Endothelial cell (in vitro differentiated cells): ENCODE measurements around the gene TRIM46. TPM values are rescaled to one million over a fixed set of nuclear protein-coding genes. Genes with fewer than 3 reads are reported as not detected.
"Not testable (repeated sequence)": the region's sequence is repeated elsewhere in the genome, so short reads cannot be mapped to it uniquely, and the experiment has no call there.

ENCODE experiments used
- DNase-seq: peaks from one replicate; pipeline ENCODE4 v3.0.0; 2021; ENCODE audit warnings: low spot score
- H3K27ac Mint-ChIP-seq: one replicate; pipeline ENCODE4 v1.8.0; 2021; ENCODE audit warnings: mixed read lengths, inconsistent platforms; ENCODE audit not compliant: unreplicated experiment
- H3K27me3 Mint-ChIP-seq: one replicate; pipeline ENCODE4 v1.8.0; 2021; ENCODE audit warnings: mild to moderate bottlenecking, moderate library complexity, mixed read lengths, inconsistent platforms; ENCODE audit not compliant: unreplicated experiment
- H3K36me3 Mint-ChIP-seq: one replicate; pipeline ENCODE4 v1.8.0; 2021; ENCODE audit warnings: mild to moderate bottlenecking, low read depth, mixed read lengths, inconsistent platforms; ENCODE audit not compliant: unreplicated experiment
- H3K4me1 Mint-ChIP-seq: one replicate; pipeline ENCODE4 v1.8.0; 2021; ENCODE audit warnings: mild to moderate bottlenecking, mixed read lengths, inconsistent platforms; ENCODE audit not compliant: unreplicated experiment
- H3K4me3 Mint-ChIP-seq: one replicate; pipeline ENCODE4 v1.8.0; 2021; ENCODE audit warnings: mild to moderate bottlenecking, mixed read lengths, inconsistent platforms; ENCODE audit not compliant: unreplicated experiment
- H3K9me3 Mint-ChIP-seq: one replicate; pipeline ENCODE4 v1.8.0; 2021; ENCODE audit warnings: mixed read lengths, inconsistent platforms; ENCODE audit not compliant: unreplicated experiment
- CTCF ChIP-seq: fragments of 200-600 bp; sonication (generic); IDR thresholded peaks from one replicate; pipeline ENCODE4 v1.5.0; 2021; ENCODE audit warnings: antibody characterized with exemption; ENCODE audit not compliant: unreplicated experiment
- total RNA-seq: library from RNA; stranded (reverse); fragmentation: NEBNext Ultra II Directional; extraction: Animal tissue kit (Norgen Biotek cat#: 25700); gene quantifications from one replicate; pipeline ENCODE4 v1.2.1, GENCODE V29; 2021; ENCODE audit not compliant: unreplicated experiment

Gene TRIM46
- total RNA-seq, 1 donor from 2014 or later: 8.5 TPM

DNA sequence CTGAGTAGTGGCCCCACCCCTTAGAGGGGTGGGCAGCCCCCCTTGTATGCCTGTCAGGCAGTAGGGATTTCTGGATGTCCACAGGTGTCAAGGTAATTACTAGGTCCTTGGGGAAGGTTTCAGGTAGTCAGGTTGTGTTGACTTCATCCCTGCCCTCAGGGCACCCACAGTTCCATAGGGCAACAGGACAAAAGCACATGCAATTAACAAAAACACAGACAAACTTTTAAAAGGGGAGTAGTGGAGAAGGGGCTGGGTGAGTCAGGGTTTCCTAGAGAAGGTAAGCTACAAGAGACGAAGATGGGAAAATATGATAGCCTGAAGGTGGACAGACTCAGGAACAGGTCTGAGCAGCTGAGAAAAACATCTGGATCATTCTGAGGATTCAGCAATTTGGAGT, 14.7 kb upstream of the TRIM46 start:
- no peak for DNase-seq
- H3K36me3 Mint-ChIP-seq: no peaks in the 10 kb centered on the region
- TF ChIP-seq CTCF: no peak
- H3K27ac Mint-ChIP-seq: no peak overlapping the region
- no peaks in the 10 kb centered on the region for H3K4me1 Mint-ChIP-seq
- peaks cover 4% of the 10 kb centered on the region for H3K27me3 Mint-ChIP-seq
- H3K4me3 Mint-ChIP-seq: no peak overlapping the region
- no peaks in the 10 kb centered on the region for H3K9me3 Mint-ChIP-seq

GRCh38 chr1:155160128-155160527, 13.5 kb upstream of the TRIM46 start:
- H3K4me3 Mint-ChIP-seq: peak overlapping the region; percentile 35
- H3K4me1 Mint-ChIP-seq: no peaks in the 10 kb centered on the region
- H3K36me3 Mint-ChIP-seq: no peaks in the 10 kb centered on the region

GRCh38 chr1:155162631-155163030, 11.0 kb upstream of the TRIM46 start:
- not testable (repeated sequence) for H3K4me3 Mint-ChIP-seq, DNase-seq

More at GRCh38 chr1:155160128-155160527, 13.5 kb upstream of the TRIM46 start:
- TF ChIP-seq CTCF: no peak
- Mint-ChIP-seq H3K27me3 (peaks cover 4% of the 10 kb centered on the region), H3K9me3 (no peaks in the 10 kb centered on the region), H3K27ac (no peak overlapping the region)
- no peak for DNase-seq

GRCh38 chr1:155163785-155164184, 9.9 kb upstream of the TRIM46 start:
- H3K36me3 Mint-ChIP-seq, H3K27me3 Mint-ChIP-seq, H3K27ac Mint-ChIP-seq, DNase-seq, H3K4me3 Mint-ChIP-seq, H3K9me3 Mint-ChIP-seq: not testable (repeated sequence)
- H3K4me1 Mint-ChIP-seq: peaks cover 18% of the 10 kb centered on the region

More at GRCh38 chr1:155162631-155163030, 11.0 kb upstream of the TRIM46 start:
- H3K9me3 Mint-ChIP-seq, H3K36me3 Mint-ChIP-seq, H3K27me3 Mint-ChIP-seq, H3K27ac Mint-ChIP-seq: not testable (repeated sequence)
- peaks cover 15% of the 10 kb centered on the region for H3K4me1 Mint-ChIP-seq

DNA sequence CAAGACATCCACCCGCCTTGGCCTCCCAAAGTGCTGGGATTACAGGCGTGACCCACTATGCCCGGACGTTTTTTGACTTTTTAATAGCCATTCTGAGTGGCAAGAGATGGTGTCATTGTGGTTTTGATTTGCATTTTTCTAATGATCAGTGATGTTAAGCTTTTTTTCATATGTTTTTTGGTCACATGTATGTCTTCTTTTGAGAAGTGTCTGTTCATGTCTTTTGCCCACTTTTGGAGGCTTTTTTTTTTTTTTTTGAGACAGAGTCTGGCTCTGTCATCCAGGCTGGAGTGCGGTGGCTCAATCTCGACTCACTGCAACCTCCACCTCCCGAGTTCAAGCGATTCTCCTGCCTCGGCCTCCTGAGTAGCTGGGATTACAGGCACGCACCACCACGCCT, 9.0 kb upstream of the TRIM46 start:
- H3K27me3 Mint-ChIP-seq, H3K36me3 Mint-ChIP-seq, DNase-seq, H3K9me3 Mint-ChIP-seq, H3K27ac Mint-ChIP-seq, H3K4me3 Mint-ChIP-seq: not testable (repeated sequence)
- H3K4me1 Mint-ChIP-seq: peaks cover 18% of the 10 kb centered on the region

- H3K4me1 Mint-ChIP-seq: peaks cover 18% of the 10 kb centered on the region
- no peaks in the 10 kb centered on the region for H3K9me3 Mint-ChIP-seq
- peaks cover 6% of the 10 kb centered on the region for H3K27me3 Mint-ChIP-seq
- peaks cover 12% of the 10 kb centered on the region for H3K36me3 Mint-ChIP-seq
- H3K27ac Mint-ChIP-seq: peak overlapping the region; percentile 98
- peak overlapping the region; percentile 79 for H3K4me3 Mint-ChIP-seq
- no peak for TF ChIP-seq CTCF
- peak; percentile 46 for DNase-seq
These were observed 7.6 kb upstream of the TRIM46 start for GRCh38 chr1:155166051-155166470.
